Measurements from ENCODE around the gene JUNB. TPM values are rescaled to one million over a fixed set of nuclear protein-coding genes. Genes with fewer than 3 reads are reported as not detected.

The JUNB gene
- 5,180 TPM for total RNA-seq

GRCh38 chr19:12791345-12792050, at the start of gene JUNB:
JUNB (plus strand) TSS chr19:12791486; CDS start chr19:12791772, 286 bp downstream.
- Histone ChIP-seq H3K4me1 (ENCODE audit: insufficient read depth, low read length) (peaks cover 67% of the 10 kb centered on the region), H3K4me3 (ENCODE audit: low read length) (peak within 1 kb of the TSS; percentile 100), H3K27me3 (ENCODE audit: insufficient read depth, low read length) (no peaks in the 10 kb centered on the region), H3K9me3 (ENCODE audit: low read depth, low read length) (no peaks in the 10 kb centered on the region)

GRCh38 chr19:12745166-12745897, 46.0 kb upstream of the JUNB start:
- H3K4me3 ChIP-seq (ENCODE audit: low read length): no peak overlapping the region
- H3K9me3 ChIP-seq (ENCODE audit: low read depth, low read length): no peaks in the 10 kb centered on the region
- no peaks in the 10 kb centered on the region for H3K27me3 ChIP-seq (ENCODE audit: insufficient read depth, low read length)
- H3K4me1 ChIP-seq (ENCODE audit: insufficient read depth, low read length): no peaks in the 10 kb centered on the region

GRCh38 chr19:12748489-12748888, 42.8 kb upstream of the JUNB start:
- Histone ChIP-seq H3K4me3 (ENCODE audit: low read length) (no peak overlapping the region), H3K4me1 (ENCODE audit: insufficient read depth, low read length) (no peaks in the 10 kb centered on the region), H3K27me3 (ENCODE audit: insufficient read depth, low read length) (no peaks in the 10 kb centered on the region), H3K9me3 (ENCODE audit: low read depth, low read length) (no peaks in the 10 kb centered on the region)

GRCh38 chr19:12749938-12750521, 41.3 kb upstream of the JUNB start:
- Histone ChIP-seq H3K4me3 (ENCODE audit: low read length) (no peak overlapping the region), H3K27me3 (ENCODE audit: insufficient read depth, low read length) (no peaks in the 10 kb centered on the region), H3K9me3 (ENCODE audit: low read depth, low read length) (no peaks in the 10 kb centered on the region), H3K4me1 (ENCODE audit: insufficient read depth, low read length) (no peaks in the 10 kb centered on the region)

- H3K27me3 ChIP-seq (ENCODE audit: insufficient read depth, low read length): no peaks in the 10 kb centered on the region
- H3K9me3 ChIP-seq (ENCODE audit: low read depth, low read length): no peaks in the 10 kb centered on the region
- H3K4me1 ChIP-seq (ENCODE audit: insufficient read depth, low read length): no peaks in the 10 kb centered on the region
- H3K4me3 ChIP-seq (ENCODE audit: low read length): no peak overlapping the region
These were observed 40.4 kb upstream of the JUNB start for GRCh38 chr19:12750851-12751250.

- no peak within 1 kb of the TSS for H3K4me3 ChIP-seq (ENCODE audit: low read length)
- no peaks in the 10 kb centered on the region for H3K4me1 ChIP-seq (ENCODE audit: insufficient read depth, low read length)
- H3K27me3 ChIP-seq (ENCODE audit: insufficient read depth, low read length): no peaks in the 10 kb centered on the region
- H3K9me3 ChIP-seq (ENCODE audit: low read depth, low read length): no peaks in the 10 kb centered on the region
These were observed 39.7 kb upstream of the JUNB start, which contains the start of gene BEST2 for GRCh38 chr19:12751635-12752034. BEST2 (plus strand) TSS chr19:12751791; CDS start chr19:12752593, 802 bp downstream.

GRCh38 chr19:12752056-12752781, 39.1 kb upstream of the JUNB start:
- H3K27me3 ChIP-seq (ENCODE audit: insufficient read depth, low read length): no peaks in the 10 kb centered on the region
- H3K4me3 ChIP-seq (ENCODE audit: low read length): no peak overlapping the region
- no peaks in the 10 kb centered on the region for H3K9me3 ChIP-seq (ENCODE audit: low read depth, low read length)
- peaks cover under 1% of the 10 kb centered on the region for H3K4me1 ChIP-seq (ENCODE audit: insufficient read depth, low read length)

- Histone ChIP-seq H3K9me3 (ENCODE audit: low read depth, low read length) (no peaks in the 10 kb centered on the region), H3K4me1 (ENCODE audit: insufficient read depth, low read length) (peaks cover 9% of the 10 kb centered on the region), H3K4me3 (ENCODE audit: low read length) (no peak overlapping the region), H3K27me3 (ENCODE audit: insufficient read depth, low read length) (no peaks in the 10 kb centered on the region)
These were observed 36.7 kb upstream of the JUNB start for GRCh38 chr19:12754465-12755196.

- Histone ChIP-seq H3K4me1 (ENCODE audit: insufficient read depth, low read length) (peaks cover 9% of the 10 kb centered on the region), H3K27me3 (ENCODE audit: insufficient read depth, low read length) (no peaks in the 10 kb centered on the region), H3K4me3 (ENCODE audit: low read length) (no peak overlapping the region), H3K9me3 (ENCODE audit: low read depth, low read length) (no peaks in the 10 kb centered on the region)
These were observed 35.0 kb upstream of the JUNB start for GRCh38 chr19:12756150-12756883.

GRCh38 chr19:12757544-12758274, 33.6 kb upstream of the JUNB start:
- peaks cover 9% of the 10 kb centered on the region for H3K4me1 ChIP-seq (ENCODE audit: insufficient read depth, low read length)
- H3K4me3 ChIP-seq (ENCODE audit: low read length): no peak overlapping the region
- no peaks in the 10 kb centered on the region for H3K27me3 ChIP-seq (ENCODE audit: insufficient read depth, low read length)
- no peaks in the 10 kb centered on the region for H3K9me3 ChIP-seq (ENCODE audit: low read depth, low read length)

- peaks cover 9% of the 10 kb centered on the region for H3K4me1 ChIP-seq (ENCODE audit: insufficient read depth, low read length)
These were observed 31.6 kb upstream of the JUNB start for GRCh38 chr19:12759686-12760085.

GRCh38 chr19:12763100-12763499, 28.2 kb upstream of the JUNB start:
- Histone ChIP-seq H3K4me3 (ENCODE audit: low read length) (no peak overlapping the region), H3K9me3 (ENCODE audit: low read depth, low read length) (no peaks in the 10 kb centered on the region), H3K27me3 (ENCODE audit: insufficient read depth, low read length) (no peaks in the 10 kb centered on the region), H3K4me1 (ENCODE audit: insufficient read depth, low read length) (peaks cover 9% of the 10 kb centered on the region)

More at GRCh38 chr19:12759686-12760085, 31.6 kb upstream of the JUNB start:
- H3K4me3 ChIP-seq (ENCODE audit: low read length): no peak overlapping the region
- H3K27me3 ChIP-seq (ENCODE audit: insufficient read depth, low read length): no peaks in the 10 kb centered on the region
- H3K9me3 ChIP-seq (ENCODE audit: low read depth, low read length): no peaks in the 10 kb centered on the region

- H3K4me1 ChIP-seq (ENCODE audit: insufficient read depth, low read length): peaks cover 9% of the 10 kb centered on the region
- no peaks in the 10 kb centered on the region for H3K27me3 ChIP-seq (ENCODE audit: insufficient read depth, low read length)
- no peaks in the 10 kb centered on the region for H3K9me3 ChIP-seq (ENCODE audit: low read depth, low read length)
- no peak overlapping the region for H3K4me3 ChIP-seq (ENCODE audit: low read length)
These were observed 26.6 kb upstream of the JUNB start for GRCh38 chr19:12764698-12765097.

Data from mononuclear cell (primary cell).